Lower leg skin (tissue), 3 donors: Measurements from ENCODE around the gene POLR1D.

Experiments used
- POLR2A ChIP-seq, 2 donors: fragments of 450-650 bp; IDR thresholded peaks; one replicate each; pipeline ENCODE4 v1.6.1; 2016 to 2017; ENCODE audit warnings: antibody characterized with exemption in 2 of 2, mild to moderate bottlenecking in 1 of 2, moderate library complexity in 1 of 2
- TF ChIP-seq, protein P1 (sequence below), 3 donors: fragments of 450-650 bp; IDR thresholded peaks; one replicate each; pipeline ENCODE4 v1.5.1; 2016; ENCODE audit warnings: antibody characterized with exemption in 3 of 3, mild to moderate bottlenecking in 3 of 3, moderate library complexity in 2 of 3

DNA sequence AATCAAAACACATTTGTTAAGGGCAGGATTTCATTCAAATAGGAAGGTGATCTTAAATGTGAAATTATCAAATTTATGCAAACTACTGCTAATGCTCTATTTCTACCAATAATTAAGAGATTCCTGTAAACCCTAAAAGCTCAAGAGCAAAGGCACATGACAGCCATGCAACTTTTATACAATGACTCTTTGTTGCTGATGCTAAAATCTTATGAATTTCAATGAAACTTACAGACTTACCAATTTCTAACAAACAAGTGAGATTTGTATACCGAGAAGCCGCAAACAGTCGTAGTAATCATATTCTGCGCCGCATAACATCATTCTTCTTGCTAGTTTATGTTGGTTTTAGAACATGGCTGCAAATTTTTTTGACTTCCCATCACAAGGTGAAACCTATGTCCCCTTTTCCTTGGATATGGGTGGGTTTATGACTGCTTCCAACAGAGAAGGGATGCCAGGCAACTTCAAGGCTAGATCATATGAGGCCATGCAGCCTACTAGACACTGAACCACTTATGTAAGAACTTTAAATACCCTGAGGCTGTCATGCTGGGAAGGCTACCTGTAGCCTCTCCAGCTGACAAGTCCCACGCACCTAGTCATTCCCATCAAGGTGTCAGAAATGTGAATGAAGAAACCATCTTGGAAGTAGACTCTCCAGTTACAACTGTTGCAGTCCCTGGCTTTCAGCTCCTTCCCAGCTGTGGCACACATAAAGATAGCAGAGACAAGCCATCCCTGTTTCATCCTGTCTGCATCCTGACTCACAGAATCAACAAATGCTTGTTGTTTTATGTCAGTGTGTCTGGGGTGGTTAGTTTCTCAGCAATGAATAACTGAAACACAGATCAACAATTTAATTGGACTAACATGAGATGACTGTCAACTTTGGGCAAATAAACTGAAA, 43.3 kb upstream of the POLR1D start:
- TF ChIP-seq, protein P1, sequence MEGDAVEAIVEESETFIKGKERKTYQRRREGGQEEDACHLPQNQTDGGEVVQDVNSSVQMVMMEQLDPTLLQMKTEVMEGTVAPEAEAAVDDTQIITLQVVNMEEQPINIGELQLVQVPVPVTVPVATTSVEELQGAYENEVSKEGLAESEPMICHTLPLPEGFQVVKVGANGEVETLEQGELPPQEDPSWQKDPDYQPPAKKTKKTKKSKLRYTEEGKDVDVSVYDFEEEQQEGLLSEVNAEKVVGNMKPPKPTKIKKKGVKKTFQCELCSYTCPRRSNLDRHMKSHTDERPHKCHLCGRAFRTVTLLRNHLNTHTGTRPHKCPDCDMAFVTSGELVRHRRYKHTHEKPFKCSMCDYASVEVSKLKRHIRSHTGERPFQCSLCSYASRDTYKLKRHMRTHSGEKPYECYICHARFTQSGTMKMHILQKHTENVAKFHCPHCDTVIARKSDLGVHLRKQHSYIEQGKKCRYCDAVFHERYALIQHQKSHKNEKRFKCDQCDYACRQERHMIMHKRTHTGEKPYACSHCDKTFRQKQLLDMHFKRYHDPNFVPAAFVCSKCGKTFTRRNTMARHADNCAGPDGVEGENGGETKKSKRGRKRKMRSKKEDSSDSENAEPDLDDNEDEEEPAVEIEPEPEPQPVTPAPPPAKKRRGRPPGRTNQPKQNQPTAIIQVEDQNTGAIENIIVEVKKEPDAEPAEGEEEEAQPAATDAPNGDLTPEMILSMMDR (IDR thresholded peaks at IDR 0.05) = no peak
- TF ChIP-seq POLR2A (IDR thresholded peaks at IDR 0.05) = no peak
